GM19328 (cell line): Measurements from ENCODE around the gene SGPP2.

Source experiments
- ATAC-seq: cut with Tn5 transposase; IDR thresholded peaks from one replicate; pipeline ENCODE4 v1.9.1; 2021; ENCODE audit warnings: mild to moderate bottlenecking, moderate library complexity; ENCODE audit not compliant: unreplicated experiment

SGPP2 gene

GRCh38 chr2:222521099-222521498 lies 96.8 kb downstream of the SGPP2 start:
- no peak for ATAC-seq

GRCh38 chr2:222522082-222522481 lies 97.7 kb downstream of the SGPP2 start:
- ATAC-seq = no peak

DNA sequence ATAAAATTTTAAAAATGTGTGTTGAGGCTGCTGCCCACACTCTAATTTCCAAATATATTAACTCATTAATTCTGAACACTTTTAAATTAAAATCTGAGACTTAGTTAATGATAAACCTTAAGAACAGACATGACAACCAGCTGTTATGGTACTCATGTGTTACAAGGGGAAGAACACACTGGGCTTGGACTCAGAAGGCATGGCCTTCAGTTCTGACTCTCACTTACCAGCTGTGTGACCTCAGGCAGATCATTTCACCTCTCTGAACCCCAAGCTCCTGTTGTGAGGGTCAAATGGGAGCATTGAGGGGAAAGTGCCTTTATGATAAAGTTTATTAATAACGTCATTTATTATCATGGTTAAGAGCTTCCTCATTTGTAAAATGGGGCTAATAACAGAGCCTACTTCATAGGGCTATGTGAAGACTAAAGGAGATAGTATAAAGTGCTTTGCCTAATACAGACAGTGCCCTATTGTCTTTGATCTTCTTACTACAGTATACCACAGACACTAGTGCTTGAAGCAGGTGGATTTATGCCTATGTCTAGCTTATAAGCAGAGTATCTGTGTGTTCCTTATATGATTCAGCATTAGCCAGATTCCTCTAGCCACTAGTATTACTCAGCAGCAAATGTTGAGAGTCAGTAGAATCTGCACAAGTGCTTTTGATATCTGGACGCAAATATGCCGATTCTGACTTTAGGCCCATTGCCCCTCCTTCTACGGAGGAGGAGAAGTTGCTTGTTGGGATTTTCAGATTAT lies 99.6 kb downstream of the SGPP2 start:
- ATAC-seq = peak; percentile 40

DNA sequence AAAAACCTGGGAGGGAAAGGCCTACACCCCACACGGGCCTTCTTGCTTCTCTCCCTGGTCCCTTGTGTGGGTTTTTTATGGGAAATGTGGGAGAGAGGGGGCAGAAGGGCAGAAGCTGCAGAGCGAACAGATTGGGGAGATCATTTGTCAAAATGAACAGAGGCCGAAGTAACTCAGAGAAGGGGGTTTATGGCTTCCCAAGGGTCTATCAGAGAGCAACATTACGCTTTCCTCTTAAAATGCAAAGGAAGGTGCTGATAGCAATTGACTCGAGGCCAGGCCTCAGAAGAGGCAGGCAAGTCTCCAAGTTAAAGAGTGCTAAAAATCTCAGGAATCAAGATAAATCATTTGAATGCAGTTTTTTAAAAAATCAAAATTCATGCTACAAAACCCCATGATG lies 101.5 kb downstream of the SGPP2 start:
- ATAC-seq = no peak

DNA sequence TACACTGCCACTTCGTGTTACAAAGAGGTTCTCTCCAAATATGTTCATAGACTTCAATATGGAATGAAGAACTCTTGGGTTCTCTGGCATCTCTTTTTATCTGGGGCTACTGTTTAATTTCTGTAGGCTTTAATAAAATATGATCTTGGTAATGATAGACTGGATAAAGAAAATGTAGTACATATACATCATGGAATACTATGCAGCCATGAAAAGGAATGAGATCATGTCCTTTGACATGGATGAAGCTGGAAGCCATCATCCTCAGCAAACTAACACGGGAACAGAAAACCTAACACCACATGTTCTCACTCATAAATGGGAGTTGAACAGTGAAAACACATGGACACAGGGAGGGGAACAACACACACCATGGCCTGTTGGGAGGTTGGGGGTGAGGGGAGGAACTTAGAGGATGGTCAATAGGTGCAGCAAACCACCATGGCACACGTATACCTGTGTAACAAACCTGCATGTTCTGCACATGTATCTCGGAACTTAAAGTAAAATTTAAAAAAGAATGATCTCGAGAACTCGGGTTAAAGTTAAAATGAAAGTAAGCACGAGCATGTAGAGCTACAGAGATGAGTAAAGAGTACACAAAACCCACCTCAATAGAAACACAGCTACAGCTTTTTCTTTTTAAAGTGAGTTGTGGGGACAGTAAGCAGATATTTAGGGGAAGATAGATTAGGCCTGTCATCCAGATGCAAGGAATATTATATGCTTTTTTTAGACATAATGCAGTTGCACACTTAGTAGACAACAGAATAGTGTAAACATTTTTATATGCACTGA lies 102.3 kb downstream of the SGPP2 start:
- no peak for ATAC-seq

- ATAC-seq = no peak
These were observed 108.0 kb downstream of the SGPP2 start for GRCh38 chr2:222532315-222532714.

DNA sequence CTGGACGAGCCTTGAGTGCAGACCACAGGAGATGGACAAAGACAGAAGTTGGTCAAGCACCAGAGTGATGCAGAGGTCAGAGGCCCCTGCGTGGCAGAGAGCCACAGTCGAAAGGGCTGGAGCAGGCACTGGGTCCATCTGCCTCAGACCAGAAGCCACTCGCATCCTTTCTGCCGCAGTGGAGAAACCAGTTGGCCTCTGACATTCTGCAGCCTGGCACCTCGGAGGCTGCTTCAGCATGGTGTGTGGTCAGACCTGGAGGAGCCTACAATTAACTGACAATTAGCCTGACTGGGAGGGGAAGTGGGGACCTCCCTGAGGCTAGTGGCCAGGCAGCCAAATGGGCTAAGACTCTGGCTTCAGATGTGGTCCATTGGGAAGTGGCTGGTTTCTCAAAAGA lies 111.1 kb downstream of the SGPP2 start:
- no peak for ATAC-seq

GRCh38 chr2:222538535-222538934 lies 114.2 kb downstream of the SGPP2 start:
- ATAC-seq = no peak

GRCh38 chr2:222544661-222545060 lies 120.3 kb downstream of the SGPP2 start:
- no peak for ATAC-seq

GRCh38 chr2:222545823-222546795 lies 121.8 kb downstream of the SGPP2 start:
- no peak for ATAC-seq

DNA sequence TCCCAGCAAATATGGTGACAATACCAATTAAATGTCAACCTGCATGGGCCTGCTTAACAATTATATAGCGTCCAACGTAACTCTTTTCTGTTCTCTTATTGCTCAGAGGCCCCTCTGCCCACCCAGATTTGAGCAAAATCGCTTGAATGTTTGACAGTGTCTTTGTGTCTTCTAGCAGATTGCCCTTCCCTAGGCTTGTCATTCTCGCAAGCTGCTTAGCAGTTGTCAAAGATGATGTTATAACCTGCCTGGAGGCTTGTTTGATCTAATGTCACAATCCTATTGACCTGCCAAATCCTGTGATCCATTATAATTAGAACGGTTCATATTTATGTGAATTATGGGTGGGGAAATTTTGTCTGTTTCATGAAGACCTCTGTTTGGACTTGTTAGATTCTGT lies 122.7 kb downstream of the SGPP2 start:
- ATAC-seq = no peak

DNA sequence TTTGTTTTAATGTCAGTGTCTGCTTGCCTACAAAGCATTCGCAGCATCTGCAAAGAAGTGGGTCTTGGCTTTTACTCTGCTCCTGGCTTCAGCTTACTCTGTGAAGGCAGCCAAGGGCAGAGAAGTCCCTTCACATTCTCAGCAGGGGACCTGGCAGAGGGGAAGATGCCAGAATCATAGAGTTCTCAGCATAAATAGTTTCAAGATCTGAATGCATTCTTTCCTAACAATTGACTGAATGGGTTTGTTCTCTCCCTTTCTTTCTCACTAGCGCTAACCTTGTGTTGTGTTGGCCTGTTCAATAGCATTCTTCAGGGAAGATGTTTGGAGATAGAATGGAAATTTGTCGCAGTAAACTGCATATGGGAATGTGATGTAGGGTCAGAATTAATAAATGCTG lies 124.6 kb downstream of the SGPP2 start:
- no peak for ATAC-seq

DNA sequence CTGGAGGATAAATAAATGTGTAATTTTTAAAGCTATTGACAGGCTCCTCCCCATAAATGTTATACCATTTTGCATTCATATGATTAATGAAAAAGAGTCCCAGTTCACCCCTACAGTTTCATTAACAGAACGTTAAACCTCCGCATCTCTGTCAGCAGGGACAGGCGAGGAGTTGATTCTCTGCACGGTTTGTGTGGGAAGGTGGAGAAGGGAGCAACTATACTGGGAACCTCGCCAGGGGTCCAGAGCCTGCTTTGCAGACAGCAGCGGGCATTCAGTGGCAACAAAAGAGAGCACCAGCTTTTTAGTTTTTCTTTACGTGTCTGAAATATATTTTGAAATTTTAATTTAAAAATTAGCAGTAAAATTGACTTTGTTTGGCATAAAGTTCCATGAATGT lies 130.2 kb downstream of the SGPP2 start:
- no peak for ATAC-seq

DNA sequence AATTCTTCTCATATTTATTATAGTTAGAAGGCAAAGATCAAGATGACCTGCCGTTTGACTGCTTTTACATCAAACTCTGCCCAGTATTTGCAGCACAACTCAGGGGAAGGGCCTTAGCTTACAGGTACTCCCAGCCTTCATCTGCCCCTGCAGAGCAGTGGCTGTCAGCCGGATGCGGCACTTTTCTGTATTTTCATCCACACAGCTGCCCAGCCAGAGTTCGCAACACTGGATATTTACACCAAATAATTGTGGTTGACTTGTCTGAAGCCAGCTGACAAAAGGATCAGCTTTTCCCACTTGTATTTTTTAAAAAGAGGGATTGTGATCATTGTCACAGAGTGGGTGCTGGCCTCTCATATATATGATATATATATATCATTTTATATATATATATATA lies 136.8 kb downstream of the SGPP2 start:
- ATAC-seq = no peak

DNA sequence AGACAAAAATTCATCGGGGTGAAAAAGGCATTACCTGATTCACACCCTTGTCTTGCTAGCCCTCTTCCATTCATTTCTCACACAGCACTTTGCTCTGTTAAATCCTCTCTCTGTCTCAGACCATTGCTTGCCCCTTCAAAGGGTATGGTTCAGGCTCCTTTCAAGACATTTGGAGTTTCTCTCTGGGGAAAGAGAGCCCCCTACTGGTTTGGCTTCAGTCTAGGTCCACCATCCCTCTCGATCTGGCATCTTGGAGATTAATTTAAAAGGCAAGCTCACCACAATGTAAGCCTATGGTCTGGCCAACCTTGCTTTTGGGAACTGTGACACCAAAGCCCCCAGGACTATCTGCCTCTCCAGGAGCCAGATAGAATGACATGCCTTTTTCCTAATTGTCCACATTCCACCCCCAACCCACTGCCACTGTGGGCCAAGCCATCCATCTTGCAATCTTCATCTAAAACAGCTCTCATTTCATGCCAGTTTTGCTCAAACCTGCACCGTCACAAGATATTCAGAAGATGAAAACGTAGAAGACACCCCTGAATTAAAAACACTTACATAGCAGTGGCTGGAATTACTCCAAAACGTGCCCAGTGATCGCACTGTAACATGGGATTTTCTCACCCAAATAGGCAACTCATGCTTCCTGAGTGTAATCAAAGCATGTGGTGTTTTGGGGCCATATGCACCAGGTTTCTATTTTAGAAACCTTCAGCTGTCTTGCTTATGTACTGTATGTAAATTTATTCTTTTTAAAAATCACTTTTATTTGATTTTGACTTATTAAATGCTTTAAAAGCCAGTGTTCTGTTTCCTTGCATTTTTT lies 137.7 kb downstream of the SGPP2 start:
- peak; percentile 70 for ATAC-seq

DNA sequence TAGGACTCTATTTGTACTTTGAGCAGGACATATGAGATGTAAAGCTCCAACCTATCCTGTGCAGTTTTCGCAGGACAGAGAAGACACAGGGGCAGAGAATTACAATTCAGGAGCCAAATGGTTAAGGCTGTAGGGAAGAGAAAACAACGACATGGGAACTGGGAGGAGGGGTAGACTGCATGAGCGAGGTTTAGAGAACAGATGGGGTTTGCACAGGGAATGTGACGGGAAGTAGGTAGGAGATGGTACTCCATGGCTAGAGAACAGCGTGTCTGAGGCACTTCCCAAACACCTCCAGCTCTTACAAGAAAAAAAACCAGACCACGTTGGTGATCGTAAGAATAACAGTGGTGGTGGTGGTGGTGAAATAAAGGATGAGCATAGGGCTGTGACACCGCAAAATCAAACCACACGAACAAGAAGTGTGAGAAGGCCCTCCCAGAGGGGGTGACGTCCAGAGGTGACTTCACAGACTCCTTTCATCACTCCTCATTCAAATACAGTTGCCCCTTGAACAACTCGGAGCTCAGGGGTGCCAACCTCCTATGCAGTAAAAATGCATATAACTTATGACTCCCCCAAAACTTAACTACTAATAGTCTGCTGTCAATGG lies 138.9 kb downstream of the SGPP2 start:
- ATAC-seq = no peak

- no peak for ATAC-seq
These were observed 139.6 kb downstream of the SGPP2 start for GRCh38 chr2:222563936-222564335.

- no peak for ATAC-seq
These were observed 141.9 kb downstream of the SGPP2 start for GRCh38 chr2:222566229-222566628.

- no peak for ATAC-seq
These were observed 144.5 kb downstream of the SGPP2 start for GRCh38 chr2:222568865-222569264.

GRCh38 chr2:222569826-222570225 lies 145.5 kb downstream of the SGPP2 start:
- ATAC-seq = no peak
